ENCODE data around the gene TEX261.

The TEX261 gene

DNA sequence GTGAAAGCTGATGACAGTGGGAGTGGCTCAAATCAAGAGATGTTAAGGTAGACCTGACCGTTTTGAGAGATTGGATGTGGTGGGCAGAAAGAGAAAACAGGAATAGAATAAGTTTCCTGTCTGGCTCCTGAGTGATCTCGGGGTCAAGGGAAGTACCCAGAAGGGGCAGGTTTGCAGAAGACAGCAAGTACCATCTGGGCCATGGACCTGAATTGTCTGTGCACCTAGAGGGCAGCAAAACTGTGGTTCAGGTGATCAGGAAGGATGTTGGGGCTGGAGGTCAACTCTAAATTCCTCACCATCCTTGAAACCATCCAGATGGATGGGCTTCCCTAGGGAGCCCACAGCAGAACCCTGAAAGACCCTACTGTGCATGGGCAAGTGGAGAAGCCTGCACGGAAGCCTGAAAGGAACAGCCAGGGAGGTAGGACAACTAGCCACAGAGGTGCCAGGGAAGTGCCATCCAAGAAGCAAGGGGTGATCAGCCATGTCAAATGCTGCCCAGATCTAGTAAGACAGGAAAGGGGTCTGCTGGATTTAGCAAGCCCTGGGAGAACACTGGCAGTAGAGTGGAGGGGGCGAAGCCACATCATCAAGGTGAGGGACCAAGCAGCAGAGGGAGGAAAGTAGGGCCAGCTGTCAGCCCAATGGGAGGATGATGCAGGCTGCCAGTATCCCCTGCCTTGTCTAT lies 8.0 kb downstream of the TEX261 start:
- no peak overlapping the region for H3K4me3 ChIP-seq (IDR thresholded peaks at IDR 0.05; ENCODE audit: insufficient read depth, low read depth, low read length)
- H3K9ac ChIP-seq, result no peak overlapping the region
- TF ChIP-seq, protein P1, sequence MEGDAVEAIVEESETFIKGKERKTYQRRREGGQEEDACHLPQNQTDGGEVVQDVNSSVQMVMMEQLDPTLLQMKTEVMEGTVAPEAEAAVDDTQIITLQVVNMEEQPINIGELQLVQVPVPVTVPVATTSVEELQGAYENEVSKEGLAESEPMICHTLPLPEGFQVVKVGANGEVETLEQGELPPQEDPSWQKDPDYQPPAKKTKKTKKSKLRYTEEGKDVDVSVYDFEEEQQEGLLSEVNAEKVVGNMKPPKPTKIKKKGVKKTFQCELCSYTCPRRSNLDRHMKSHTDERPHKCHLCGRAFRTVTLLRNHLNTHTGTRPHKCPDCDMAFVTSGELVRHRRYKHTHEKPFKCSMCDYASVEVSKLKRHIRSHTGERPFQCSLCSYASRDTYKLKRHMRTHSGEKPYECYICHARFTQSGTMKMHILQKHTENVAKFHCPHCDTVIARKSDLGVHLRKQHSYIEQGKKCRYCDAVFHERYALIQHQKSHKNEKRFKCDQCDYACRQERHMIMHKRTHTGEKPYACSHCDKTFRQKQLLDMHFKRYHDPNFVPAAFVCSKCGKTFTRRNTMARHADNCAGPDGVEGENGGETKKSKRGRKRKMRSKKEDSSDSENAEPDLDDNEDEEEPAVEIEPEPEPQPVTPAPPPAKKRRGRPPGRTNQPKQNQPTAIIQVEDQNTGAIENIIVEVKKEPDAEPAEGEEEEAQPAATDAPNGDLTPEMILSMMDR (conservative IDR thresholded peaks at IDR 0.05; ENCODE audit: low read depth, low read length), result no peak
- H3K27me3 ChIP-seq (ENCODE audit: insufficient read depth, low read depth), result no peaks in the 10 kb centered on the region
- H2AFZ ChIP-seq (ENCODE audit: low read depth), result no peak overlapping the region
- no peaks in the 10 kb centered on the region for H3K4me1 ChIP-seq (ENCODE audit: low read depth, poor library complexity, severe bottlenecking)
- H4K20me1 ChIP-seq (ENCODE audit: insufficient read depth), result no peaks in the 10 kb centered on the region
- no peak overlapping the region for H3K4me2 ChIP-seq
- no peaks in the 10 kb centered on the region; the same call in 1 of the 2 replicates for H3K36me3 ChIP-seq (ENCODE audit: insufficient read depth)
- H3K79me2 ChIP-seq (ENCODE audit: insufficient read depth, low read depth), result no peaks in the 10 kb centered on the region; the same call in 1 of the 2 replicates
- H3K27ac ChIP-seq, result no peak overlapping the region

DNA sequence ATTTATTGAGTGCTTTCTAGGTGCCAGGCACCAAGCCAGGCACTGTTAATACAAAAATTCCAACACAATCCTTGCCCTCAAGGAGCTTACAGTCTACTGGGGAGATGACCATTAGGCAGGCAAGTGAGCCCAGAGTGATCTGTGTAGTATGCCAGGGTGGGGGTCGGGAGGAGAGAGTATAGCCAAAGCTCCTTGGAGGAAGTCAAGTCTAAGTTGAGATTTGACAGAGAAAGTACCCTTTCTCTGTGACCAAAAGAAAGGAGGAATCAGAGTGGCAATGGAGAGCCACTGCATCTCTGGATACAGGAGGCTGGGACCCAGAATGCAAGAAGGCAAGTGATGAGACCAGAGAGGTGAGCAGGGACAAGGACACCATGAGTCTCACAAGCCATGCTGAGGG lies 8.7 kb downstream of the TEX261 start:
- H2AFZ ChIP-seq (ENCODE audit: low read depth), result no peak overlapping the region
- H3K27me3 ChIP-seq (ENCODE audit: insufficient read depth, low read depth), result no peaks in the 10 kb centered on the region
- TF ChIP-seq, protein P1 (conservative IDR thresholded peaks at IDR 0.05; ENCODE audit: low read depth, low read length), result no peak
- H4K20me1 ChIP-seq (ENCODE audit: insufficient read depth), result no peaks in the 10 kb centered on the region
- no peak overlapping the region for H3K9ac ChIP-seq
- H3K4me2 ChIP-seq, result no peak overlapping the region
- H3K4me3 ChIP-seq (IDR thresholded peaks at IDR 0.05; ENCODE audit: insufficient read depth, low read depth, low read length), result no peak overlapping the region
- H3K36me3 ChIP-seq (ENCODE audit: insufficient read depth), result no peaks in the 10 kb centered on the region; the same call in 1 of the 2 replicates
- H3K4me1 ChIP-seq (ENCODE audit: low read depth, poor library complexity, severe bottlenecking), result no peaks in the 10 kb centered on the region
- H3K79me2 ChIP-seq (ENCODE audit: insufficient read depth, low read depth), result no peaks in the 10 kb centered on the region; the same call in 1 of the 2 replicates
- H3K27ac ChIP-seq, result no peak overlapping the region

DNA sequence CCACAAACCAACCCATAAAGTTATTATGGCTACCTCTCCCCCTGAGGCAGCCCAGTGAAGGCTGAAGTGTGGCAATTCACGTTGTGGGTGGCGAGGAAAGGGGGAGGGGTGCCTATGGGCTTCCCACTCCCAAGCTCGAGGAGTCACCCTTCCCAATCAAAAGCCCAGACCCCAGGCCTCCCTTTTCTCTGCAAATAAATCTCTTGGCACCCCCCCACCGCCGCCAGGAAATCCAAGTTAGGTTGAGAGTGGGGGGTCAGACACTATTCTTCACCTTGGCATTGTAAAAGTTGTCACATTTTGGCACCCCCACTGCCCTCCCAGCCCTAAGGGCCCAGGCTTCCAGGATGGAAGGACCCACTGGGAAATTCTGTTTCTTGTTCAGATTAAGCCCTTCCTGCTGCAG lies 9.4 kb downstream of the TEX261 start:
- Histone ChIP-seq H3K4me2 (no peak overlapping the region), H3K27me3 (ENCODE audit: insufficient read depth, low read depth) (no peaks in the 10 kb centered on the region), H3K36me3 (ENCODE audit: insufficient read depth) (no peaks in the 10 kb centered on the region; the same call in 1 of the 2 replicates), H3K27ac (no peak overlapping the region), H3K4me1 (ENCODE audit: low read depth, poor library complexity, severe bottlenecking) (no peaks in the 10 kb centered on the region), H3K9ac (no peak overlapping the region), H2AFZ (ENCODE audit: low read depth) (no peak overlapping the region), H4K20me1 (ENCODE audit: insufficient read depth) (no peaks in the 10 kb centered on the region), H3K4me3 (IDR thresholded peaks at IDR 0.05; ENCODE audit: insufficient read depth, low read depth, low read length) (no peak overlapping the region), H3K79me2 (ENCODE audit: insufficient read depth, low read depth) (no peaks in the 10 kb centered on the region)
- TF ChIP-seq, protein P1 (conservative IDR thresholded peaks at IDR 0.05; ENCODE audit: low read depth, low read length), result no peak

DNA sequence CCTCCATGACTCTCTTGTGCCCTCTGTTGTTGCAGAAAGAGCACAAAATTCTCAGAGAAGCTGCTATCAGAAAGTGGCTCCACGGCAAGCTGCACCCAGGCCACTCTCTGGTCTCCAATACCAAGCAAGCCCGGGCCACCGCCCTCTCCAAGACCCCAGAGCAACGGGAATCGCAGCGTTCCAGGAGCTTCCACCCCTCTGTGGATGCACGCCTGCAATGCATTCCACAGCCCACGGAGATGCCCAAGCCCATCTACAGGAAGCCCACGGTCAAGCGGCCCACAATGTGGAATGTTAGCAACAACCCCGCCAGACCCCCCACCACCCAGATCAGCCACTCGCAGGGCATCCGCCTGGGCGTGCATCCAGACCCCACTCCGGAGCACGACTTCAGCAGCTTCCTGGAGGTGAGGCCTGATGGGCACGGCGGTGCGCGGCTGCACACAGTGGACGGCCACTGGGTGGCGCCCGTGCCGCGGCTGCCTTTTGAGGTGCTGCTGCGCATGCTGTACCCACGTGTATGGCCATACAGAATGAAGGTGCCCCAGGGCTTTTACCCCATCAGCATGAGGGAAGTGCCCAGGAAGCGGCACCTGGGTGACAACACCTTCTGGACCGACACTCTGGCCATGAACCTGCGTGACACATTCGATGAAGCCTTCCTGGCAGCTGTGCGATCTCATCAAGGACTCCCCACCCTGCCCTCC lies 9.9 kb downstream of the TEX261 start:
- Histone ChIP-seq H3K79me2 (ENCODE audit: insufficient read depth, low read depth) (no peaks in the 10 kb centered on the region), H3K27ac (no peak overlapping the region), H3K9ac (no peak overlapping the region), H3K4me3 (IDR thresholded peaks at IDR 0.05; ENCODE audit: insufficient read depth, low read depth, low read length) (no peak overlapping the region), H3K4me2 (no peak overlapping the region), H4K20me1 (ENCODE audit: insufficient read depth) (no peaks in the 10 kb centered on the region), H2AFZ (ENCODE audit: low read depth) (no peak overlapping the region), H3K4me1 (ENCODE audit: low read depth, poor library complexity, severe bottlenecking) (no peaks in the 10 kb centered on the region), H3K36me3 (ENCODE audit: insufficient read depth) (no peaks in the 10 kb centered on the region; the same call in 1 of the 2 replicates), H3K27me3 (ENCODE audit: insufficient read depth, low read depth) (no peaks in the 10 kb centered on the region)
- TF ChIP-seq, protein P1 (conservative IDR thresholded peaks at IDR 0.05; ENCODE audit: low read depth, low read length), result no peak
